ENCODE measurements around the gene KHNYN.

GRCh38 chr14:24442240-24443052 is 12.7 kb downstream of the KHNYN start, which contains the start of gene SDR39U1:
- TF ChIP-seq CTCF (IDR thresholded peaks at IDR 0.05) (no peak), POLR2A (IDR thresholded peaks at IDR 0.05) (peak in 1 of 2 donors; percentile 66)

All from lower leg skin (tissue), 3 donors.